HFFc6 (cell line): ENCODE measurements around the gene PCDHGA7. TPM values are rescaled to one million over a fixed set of nuclear protein-coding genes. Genes with fewer than 3 reads are reported as not detected.
A peak's percentile ranks its signal among the peaks of the same experiment; 100 is the strongest.
"Not testable (repeated sequence)": the region's sequence is repeated elsewhere in the genome, so short reads cannot be mapped to it uniquely, and the experiment has no call there.

Source experiments
- DNase-seq: peaks from one replicate; pipeline ENCODE4 v3.0.0-alpha.2; 2018
- H3K27ac Mint-ChIP-seq: 2 replicates; pipeline ENCODE4 v1.8.0; 2020; ENCODE audit warnings: mild to moderate bottlenecking, mixed read lengths
- H3K27me3 Mint-ChIP-seq: 2 replicates; pipeline ENCODE4 v1.8.0; 2021; ENCODE audit warnings: mild to moderate bottlenecking, moderate library complexity, mixed read lengths; ENCODE audit not compliant: insufficient read depth
- H3K36me3 Mint-ChIP-seq: 2 replicates; pipeline ENCODE4 v1.8.0; 2021; ENCODE audit warnings: low read depth, mixed read lengths
- H3K4me1 Mint-ChIP-seq: 2 replicates; pipeline ENCODE4 v1.8.0; 2020; ENCODE audit warnings: low read depth, mixed read lengths
- H3K4me3 Mint-ChIP-seq: 2 replicates; pipeline ENCODE4 v1.8.0; 2020; ENCODE audit warnings: mild to moderate bottlenecking, moderate library complexity, mixed read lengths
- H3K9me3 Mint-ChIP-seq: 2 replicates; pipeline ENCODE4 v1.8.0; 2020; ENCODE audit warnings: mild to moderate bottlenecking, mixed read lengths
- CTCF ChIP-seq: fragments of 200-600 bp; sonication (generic); IDR thresholded peaks from 2 replicates; pipeline ENCODE4 v1.5.0; 2021; ENCODE audit warnings: antibody characterized with exemption, mild to moderate bottlenecking
- total RNA-seq, 6 experiments: library from RNA; stranded (reverse); fragmentation: NEBNext Ultra II Directional; extraction: Animal tissue kit (Norgen Biotek cat#: 25700); gene quantifications; 2 replicates in 1 of 6; 3 replicates in 5 of 6; pipeline ENCODE4 v1.2.3, GENCODE V29; 2021

The PCDHGA7 gene
- total RNA-seq, 6 experiments from 2014 or later = 2.4 to 12.5 (median 11.6) TPM

- Mint-ChIP-seq H3K9me3 (peaks cover 43% of the 10 kb centered on the region), H3K4me3 (peak within 1 kb of the TSS; percentile 81)
Measured at GRCh38 chr5:141430332-141431113, 48.0 kb downstream of the PCDHGA7 start, which contains the start of gene PCDHGA12. PCDHGA12 (plus strand) TSS chr5:141430507; CDS start chr5:141430760, 253 bp downstream.

GRCh38 chr5:141431286-141431685 lies 48.7 kb downstream of the PCDHGA7 start:
- Mint-ChIP-seq H3K4me1 (peaks cover 43% of the 10 kb centered on the region), H3K27me3 (peaks cover 5% of the 10 kb centered on the region), H3K9me3 (peaks cover 43% of the 10 kb centered on the region), H3K27ac (no peak overlapping the region), H3K4me3 (no peak overlapping the region; the same call in 1 of the 2 replicates), H3K36me3 (peaks cover 46% of the 10 kb centered on the region)
- TF ChIP-seq CTCF = no peak
- no peak for DNase-seq

More at GRCh38 chr5:141430332-141431113, 48.0 kb downstream of the PCDHGA7 start, which contains the start of gene PCDHGA12:
- Mint-ChIP-seq H3K27me3 (peaks cover 5% of the 10 kb centered on the region), H3K27ac (peak within 1 kb of the TSS; percentile 76), H3K36me3 (peaks cover 52% of the 10 kb centered on the region), H3K4me1 (peaks cover 35% of the 10 kb centered on the region)
- DNase-seq = peak; percentile 88
- TF ChIP-seq CTCF = peak; percentile 83

- H3K4me3 Mint-ChIP-seq, H3K27me3 Mint-ChIP-seq, DNase-seq, H3K27ac Mint-ChIP-seq: not testable (repeated sequence)
- Mint-ChIP-seq H3K9me3 (peaks cover 34% of the 10 kb centered on the region), H3K4me1 (peaks cover 53% of the 10 kb centered on the region), H3K36me3 (peaks cover 38% of the 10 kb centered on the region)
Measured at GRCh38 chr5:141432308-141432707, 49.8 kb downstream of the PCDHGA7 start.

- H3K27me3 Mint-ChIP-seq, H3K27ac Mint-ChIP-seq, DNase-seq: not testable (repeated sequence)
- Mint-ChIP-seq H3K4me3 (peak overlapping the region; percentile 28; the same call in 1 of the 2 replicates), H3K9me3 (peaks cover 33% of the 10 kb centered on the region), H3K4me1 (peaks cover 57% of the 10 kb centered on the region), H3K36me3 (peaks cover 38% of the 10 kb centered on the region)
Measured at GRCh38 chr5:141432726-141433125, 50.2 kb downstream of the PCDHGA7 start.

GRCh38 chr5:141434006-141434405 lies 51.5 kb downstream of the PCDHGA7 start:
- DNase-seq = peak; percentile 45
- Mint-ChIP-seq H3K27me3 (peaks cover 5% of the 10 kb centered on the region), H3K4me1 (peaks cover 64% of the 10 kb centered on the region), H3K36me3 (peaks cover 32% of the 10 kb centered on the region), H3K9me3 (peaks cover 27% of the 10 kb centered on the region), H3K27ac (peak overlapping the region; percentile 25; the same call in 1 of the 2 replicates), H3K4me3 (peak overlapping the region; percentile 57)
- no peak for TF ChIP-seq CTCF

Other genes starting within 250 kb of the PCDHGA7 start
- under 1 TPM; 0.08 to 0.43 (median 0.23) TPM for gene PCDHB5, start 247.5 kb upstream of the PCDHGA7 start, total RNA-seq
- gene PCDHB6, start 232.7 kb upstream of the PCDHGA7 start, total RNA-seq = under 1 TPM; 0.14 to 0.94 (median 0.70) TPM
- under 1 TPM; 0.38 to 0.97 (median 0.46) TPM for gene PCDHB7, start 210.1 kb upstream of the PCDHGA7 start, total RNA-seq
- 1 to 10 TPM in 4 of 6 experiments, under 1 TPM in 2; 0.88 to 2.9 (median 2.1) TPM for gene PCDHB8, start 205.0 kb upstream of the PCDHGA7 start, total RNA-seq
- 1 to 10 TPM; 1.7 to 4.0 (median 3.5) TPM for gene PCDHB16, start 200.4 kb upstream of the PCDHGA7 start, total RNA-seq
- gene PCDHB9, start 195.6 kb upstream of the PCDHGA7 start, total RNA-seq = 1 to 10 TPM; 1.0 to 2.5 (median 1.6) TPM
- gene PCDHB10, start 190.4 kb upstream of the PCDHGA7 start, total RNA-seq = 1 to 10 TPM in 4 of 6 experiments, under 1 TPM in 2; 0.78 to 1.3 (median 1.1) TPM
- under 1 TPM; 0.33 to 0.54 (median 0.47) TPM for gene PCDHB11, start 183.1 kb upstream of the PCDHGA7 start, total RNA-seq
- gene PCDHB12, start 174.0 kb upstream of the PCDHGA7 start, total RNA-seq = under 1 TPM; 0.51 to 0.83 (median 0.63) TPM
- gene PCDHB13, start 168.8 kb upstream of the PCDHGA7 start, total RNA-seq = 1 to 10 TPM; 3.0 to 4.5 (median 3.8) TPM
- 1 to 10 TPM; 1.8 to 3.5 (median 2.7) TPM for gene PCDHB14, start 159.4 kb upstream of the PCDHGA7 start, total RNA-seq
- 1 to 10 TPM in 3 of 6 experiments, under 1 TPM in 3; 0.45 to 1.4 (median 0.99) TPM for gene PCDHB15, start 137.3 kb upstream of the PCDHGA7 start, total RNA-seq
- gene SLC25A2, start 78.7 kb upstream of the PCDHGA7 start, total RNA-seq = under 1 TPM in 1 of 6 experiments, not detected in 5; 0.17 TPM
- gene TAF7, start 62.0 kb upstream of the PCDHGA7 start, total RNA-seq = 10 to 100 TPM; 72.7 to 98.9 (median 74.8) TPM
- gene PCDHGA1, start 52.2 kb upstream of the PCDHGA7 start, total RNA-seq = 1 to 10 TPM in 4 of 6 experiments, under 1 TPM in 2; 0.91 to 1.6 (median 1.2) TPM
- gene PCDHGA2, start 44.0 kb upstream of the PCDHGA7 start, total RNA-seq = 1 to 10 TPM; 1.3 to 3.7 (median 1.5) TPM
- 10 to 100 TPM in 1 of 6 experiments, 1 to 10 TPM in 5; 1.9 to 10.2 (median 2.7) TPM for gene PCDHGA3, start 38.9 kb upstream of the PCDHGA7 start, total RNA-seq
- 1 to 10 TPM; 2.6 to 4.5 (median 3.4) TPM for gene PCDHGB1, start 32.6 kb upstream of the PCDHGA7 start, total RNA-seq
- gene PCDHGA4, start 27.7 kb upstream of the PCDHGA7 start, total RNA-seq = 1 to 10 TPM; 3.6 to 6.3 (median 5.2) TPM
- 10 to 100 TPM in 1 of 6 experiments, 1 to 10 TPM in 5; 4.4 to 10.3 (median 5.5) TPM for gene PCDHGB2, start 22.7 kb upstream of the PCDHGA7 start, total RNA-seq
- gene PCDHGA5, start 18.6 kb upstream of the PCDHGA7 start, total RNA-seq = 1 to 10 TPM in 3 of 6 experiments, under 1 TPM in 3; 0.74 to 1.8 (median 1.0) TPM
- 1 to 10 TPM; 3.9 to 4.5 (median 4.3) TPM for gene PCDHGB3, start 12.5 kb upstream of the PCDHGA7 start, total RNA-seq
- gene PCDHGA6, start 8.9 kb upstream of the PCDHGA7 start, total RNA-seq = 1 to 10 TPM; 1.8 to 2.8 (median 2.8) TPM
- gene PCDHGB4, start 5.0 kb downstream of the PCDHGA7 start, total RNA-seq = 10 to 100 TPM in 4 of 6 experiments, 1 to 10 TPM in 2; 2.4 to 19.6 (median 16.6) TPM
- 1 to 10 TPM in 1 of 6 experiments, under 1 TPM in 5; 0.52 to 1.0 (median 0.90) TPM for gene PCDHGA8, start 9.9 kb downstream of the PCDHGA7 start, total RNA-seq
- 10 to 100 TPM in 2 of 6 experiments, 1 to 10 TPM in 4; 8.8 to 14.6 (median 9.6) TPM for gene PCDHGB5, start 15.2 kb downstream of the PCDHGA7 start, total RNA-seq
- 1 to 10 TPM in 2 of 6 experiments, under 1 TPM in 4; 0.69 to 1.6 (median 0.88) TPM for gene PCDHGA9, start 20.0 kb downstream of the PCDHGA7 start, total RNA-seq
- gene PCDHGB6, start 25.3 kb downstream of the PCDHGA7 start, total RNA-seq = 1 to 10 TPM in 4 of 6 experiments, under 1 TPM in 2; 0.79 to 1.4 (median 1.1) TPM
- 1 to 10 TPM in 1 of 6 experiments, under 1 TPM in 5; 0.61 to 1.3 (median 0.78) TPM for gene PCDHGA10, start 30.2 kb downstream of the PCDHGA7 start, total RNA-seq
- 10 to 100 TPM in 2 of 6 experiments, 1 to 10 TPM in 4; 5.8 to 21.7 (median 6.8) TPM for gene PCDHGB7, start 34.9 kb downstream of the PCDHGA7 start, total RNA-seq
- 10 to 100 TPM in 3 of 6 experiments, 1 to 10 TPM in 3; 2.3 to 11.4 (median 9.8) TPM for gene PCDHGA11, start 38.3 kb downstream of the PCDHGA7 start, total RNA-seq
- gene PCDHGA12, start 47.8 kb downstream of the PCDHGA7 start, total RNA-seq = 10 to 100 TPM in 4 of 6 experiments, 1 to 10 TPM in 2; 8.8 to 21.0 (median 18.9) TPM
- gene PCDHGC3, start 93.2 kb downstream of the PCDHGA7 start, total RNA-seq = 100 to 1,000 TPM; 126 to 150 (median 132) TPM
- gene PCDHGC4, start 102.3 kb downstream of the PCDHGA7 start, total RNA-seq = 1 to 10 TPM in 1 of 6 experiments, under 1 TPM in 5; 0.34 to 1.4 (median 0.62) TPM
- gene PCDHGC5, start 106.3 kb downstream of the PCDHGA7 start, total RNA-seq = 1 to 10 TPM; 2.3 to 5.7 (median 2.7) TPM
- 100 to 1,000 TPM; 105 to 119 (median 109) TPM for gene DIAPH1, start 236.3 kb downstream of the PCDHGA7 start, total RNA-seq